BLaER1 treated with 17β-estradiol and CSF1 and Interleukin-3, amounts not matched to agents 10 nM and 100 nM (cell line): Measurements from ENCODE around the gene LHX6.

ENCODE experiments used
- H3K27ac ChIP-seq, 11 experiments: shearing (Covaris generic); formaldehyde crosslinking; 2 replicates each; pipeline ENCODE4 v1.8.1; 2022
- H3K27me3 ChIP-seq, 11 experiments: shearing (Covaris generic); formaldehyde crosslinking; 2 replicates each; pipeline ENCODE4 v1.8.1; 2022
- H3K36me3 ChIP-seq, 11 experiments: shearing (Covaris generic); formaldehyde crosslinking; 2 replicates each; pipeline ENCODE4 v1.8.1; 2022
- H3K4me1 ChIP-seq, 10 experiments: shearing (Covaris generic); formaldehyde crosslinking; 2 replicates each; pipeline ENCODE4 v1.8.1; 2022
- H3K4me2 ChIP-seq, 11 experiments: shearing (Covaris generic); formaldehyde crosslinking; 2 replicates each; pipeline ENCODE4 v1.8.1; 2022
- H3K4me3 ChIP-seq, 10 experiments: shearing (Covaris generic); formaldehyde crosslinking; 2 replicates each; pipeline ENCODE4 v1.8.1; 2022
- H3K9ac ChIP-seq, 11 experiments: shearing (Covaris generic); formaldehyde crosslinking; 2 replicates each; pipeline ENCODE4 v1.8.1; 2022
- H3K9me3 ChIP-seq, 11 experiments: shearing (Covaris generic); formaldehyde crosslinking; replicated peaks in 1 of 11; 2 replicates each; pipeline ENCODE4 v1.8.1; 2022
- H4K20me1 ChIP-seq, 11 experiments: shearing (Covaris generic); formaldehyde crosslinking; 2 replicates each; pipeline ENCODE4 v1.8.1; 2022
- Cebpa-rat ChIP-seq, 11 experiments: shearing (Covaris generic); IDR thresholded peaks; 2 replicates each; pipeline ENCODE4 v1.8.1; 2022

Gene LHX6

GRCh38 chr9:122246666-122247065 is 17.9 kb upstream of the LHX6 start:
- no peak overlapping the region for H3K9ac ChIP-seq
- no peaks in the 10 kb centered on the region for H3K27me3 ChIP-seq
- H3K4me3 ChIP-seq = no peak overlapping the region
- H3K36me3 ChIP-seq = peaks cover 92 to 100% (median 100%) of the 10 kb centered on the region in 11 experiments
- H4K20me1 ChIP-seq = peaks cover 0 to 33% (median 6%) of the 10 kb centered on the region in 11 experiments; a peak in 15 of 22 replicates
- H3K27ac ChIP-seq = no peak overlapping the region
- H3K4me1 ChIP-seq = no peaks in the 10 kb centered on the region
- no peak overlapping the region for H3K4me2 ChIP-seq
- no peaks in the 10 kb centered on the region for H3K9me3 ChIP-seq
- TF ChIP-seq Cebpa-rat (IDR thresholded peaks at IDR 0.05) = no peak

GRCh38 chr9:122244349-122244748 is 15.6 kb upstream of the LHX6 start:
- H3K9ac ChIP-seq = no peak overlapping the region
- TF ChIP-seq Cebpa-rat (IDR thresholded peaks at IDR 0.05) = no peak
- no peaks in the 10 kb centered on the region for H3K27me3 ChIP-seq
- H3K9me3 ChIP-seq = no peaks in the 10 kb centered on the region
- peaks cover 98 to 100% (median 99%) of the 10 kb centered on the region in 11 experiments for H3K36me3 ChIP-seq
- H3K4me1 ChIP-seq = no peaks in the 10 kb centered on the region
- H3K27ac ChIP-seq = no peak overlapping the region
- no peak overlapping the region for H3K4me2 ChIP-seq
- H4K20me1 ChIP-seq = peaks cover 0 to 17% (median 0%) of the 10 kb centered on the region in 11 experiments; a peak in 6 of 22 replicates
- H3K4me3 ChIP-seq = no peak overlapping the region

DNA sequence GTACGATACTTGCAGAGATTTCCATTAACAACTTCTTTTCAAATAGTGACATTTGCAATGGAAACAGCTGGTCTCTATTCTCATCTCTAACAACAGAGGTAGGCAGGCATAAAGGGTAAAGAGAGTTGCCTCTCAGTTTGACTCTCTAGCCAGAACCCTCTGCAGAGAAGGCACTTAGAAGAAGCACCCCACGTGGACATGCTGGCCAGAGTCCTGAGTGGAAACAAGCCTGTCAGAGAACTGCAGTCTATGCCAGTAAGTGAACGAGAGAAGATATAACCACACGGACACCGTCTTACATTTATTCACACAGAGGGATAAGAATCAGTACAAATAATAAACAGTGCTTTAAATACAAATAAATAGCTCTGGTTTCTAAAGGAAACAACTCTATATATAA is 11.0 kb upstream of the LHX6 start:
- H3K4me1 ChIP-seq = no peaks in the 10 kb centered on the region
- no peaks in the 10 kb centered on the region for H4K20me1 ChIP-seq
- no peak overlapping the region for H3K4me2 ChIP-seq
- H3K27me3 ChIP-seq = no peaks in the 10 kb centered on the region
- H3K4me3 ChIP-seq = no peak overlapping the region
- no peaks in the 10 kb centered on the region for H3K9me3 ChIP-seq
- H3K36me3 ChIP-seq = peaks cover 57 to 69% (median 65%) of the 10 kb centered on the region in 11 experiments
- TF ChIP-seq Cebpa-rat (IDR thresholded peaks at IDR 0.05) = no peak
- H3K27ac ChIP-seq = no peak overlapping the region
- no peak overlapping the region for H3K9ac ChIP-seq

GRCh38 chr9:122236681-122237080 is 7.9 kb upstream of the LHX6 start:
- H3K4me2 ChIP-seq = no peak overlapping the region
- H3K9me3 ChIP-seq = no peaks in the 10 kb centered on the region
- no peak overlapping the region for H3K4me3 ChIP-seq
- H3K27ac ChIP-seq = no peak overlapping the region
- no peaks in the 10 kb centered on the region for H4K20me1 ChIP-seq
- H3K9ac ChIP-seq = no peak overlapping the region
- peaks cover 0 to 2% (median 0%) of the 10 kb centered on the region in 11 experiments; a peak in 4 of 22 replicates for H3K27me3 ChIP-seq
- peaks cover 26 to 38% (median 35%) of the 10 kb centered on the region in 11 experiments for H3K36me3 ChIP-seq
- H3K4me1 ChIP-seq = no peaks in the 10 kb centered on the region
- TF ChIP-seq Cebpa-rat (IDR thresholded peaks at IDR 0.05) = no peak

GRCh38 chr9:122234022-122234748 is 5.4 kb upstream of the LHX6 start:
- Histone ChIP-seq H3K4me2 (no peak overlapping the region), H3K4me3 (no peak overlapping the region), H3K9ac (no peak overlapping the region), H3K27me3 (peaks cover 14 to 27% (median 22%) of the 10 kb centered on the region in 11 experiments), H3K9me3 (no peaks in the 10 kb centered on the region), H3K36me3 (peaks cover 2 to 14% (median 10%) of the 10 kb centered on the region in 11 experiments; a peak in 17 of 22 replicates), H4K20me1 (peaks cover 0 to 7% (median 0%) of the 10 kb centered on the region in 11 experiments; a peak in 1 of 22 replicates), H3K4me1 (peaks cover 0 to 3% (median under 1%) of the 10 kb centered on the region in 10 experiments; a peak in 9 of 20 replicates), H3K27ac (no peak overlapping the region)
- no peak for TF ChIP-seq Cebpa-rat (IDR thresholded peaks at IDR 0.05)

GRCh38 chr9:122232796-122233306 is 4.1 kb upstream of the LHX6 start:
- Histone ChIP-seq H4K20me1 (peaks cover 0 to 16% (median 0%) of the 10 kb centered on the region in 11 experiments; a peak in 4 of 22 replicates), H3K27ac (no peak overlapping the region), H3K9ac (no peak overlapping the region), H3K9me3 (no peaks in the 10 kb centered on the region), H3K36me3 (peaks cover 0 to under 1% (median 0%) of the 10 kb centered on the region in 11 experiments; a peak in 2 of 22 replicates), H3K4me3 (no peak overlapping the region), H3K4me1 (peaks cover 6 to 15% (median 13%) of the 10 kb centered on the region in 10 experiments; a peak in 17 of 20 replicates), H3K4me2 (no peak overlapping the region), H3K27me3 (peaks cover 27 to 41% (median 35%) of the 10 kb centered on the region in 11 experiments)
- TF ChIP-seq Cebpa-rat (IDR thresholded peaks at IDR 0.05) = no peak

DNA sequence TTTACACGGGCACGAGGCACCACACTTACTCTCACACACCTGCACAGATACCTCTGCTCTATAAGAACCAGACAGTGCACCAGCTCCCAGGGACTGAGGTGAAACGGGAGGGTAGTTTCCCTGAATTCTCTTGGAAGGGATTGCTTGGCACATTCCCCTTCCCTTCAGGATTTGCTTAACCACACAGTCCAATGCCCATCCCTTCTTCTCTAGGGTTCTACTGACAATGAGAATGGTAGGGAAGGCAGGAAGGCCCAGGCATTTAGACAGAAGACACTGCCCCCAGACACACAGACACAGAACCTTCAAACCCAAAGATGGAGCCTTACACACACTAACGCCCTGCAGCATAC is 704 bp upstream of the LHX6 start:
- Histone ChIP-seq H3K4me3 (no peak overlapping the region), H4K20me1 (peaks cover 0 to 16% (median 0%) of the 10 kb centered on the region in 11 experiments; a peak in 6 of 22 replicates), H3K9ac (no peak overlapping the region), H3K27me3 (peaks cover 56 to 72% (median 64%) of the 10 kb centered on the region in 11 experiments), H3K27ac (no peak overlapping the region), H3K4me1 (peaks cover 6 to 15% (median 13%) of the 10 kb centered on the region in 10 experiments; a peak in 17 of 20 replicates), H3K36me3 (no peaks in the 10 kb centered on the region), H3K9me3 (peaks cover 0 to 16% (median 6%) of the 10 kb centered on the region in 11 experiments; a peak in 5 of 22 replicates), H3K4me2 (peak overlapping the region in 3 of 11 experiments; percentile 92 to 94 (median 94); a peak in 4 of 22 replicates)
- TF ChIP-seq Cebpa-rat (IDR thresholded peaks at IDR 0.05) = no peak

- Histone ChIP-seq H3K4me1 (peaks cover 11 to 18% (median 15%) of the 10 kb centered on the region in 10 experiments; a peak in 19 of 20 replicates), H3K36me3 (no peaks in the 10 kb centered on the region), H3K9ac (peak overlapping the region in 10 of 11 experiments; percentile 9 to 71 (median 38); a peak in 11 of 22 replicates), H3K9me3 (peaks cover 0 to 16% (median 6%) of the 10 kb centered on the region in 11 experiments; a peak in 5 of 22 replicates), H3K4me3 (peak overlapping the region; percentile 47 to 69 (median 58)), H3K4me2 (peak overlapping the region; percentile 90 to 98 (median 94)), H4K20me1 (peaks cover 0 to 16% (median 0%) of the 10 kb centered on the region in 11 experiments; a peak in 6 of 22 replicates), H3K27ac (no peak overlapping the region), H3K27me3 (peaks cover 56 to 78% (median 65%) of the 10 kb centered on the region in 11 experiments)
- no peak for TF ChIP-seq Cebpa-rat (IDR thresholded peaks at IDR 0.05)
These were observed 578 bp downstream of the LHX6 start for GRCh38 chr9:122228191-122228567.

GRCh38 chr9:122227575-122227900 is 1.2 kb downstream of the LHX6 start:
- Histone ChIP-seq H3K36me3 (no peaks in the 10 kb centered on the region), H3K4me3 (no peak overlapping the region), H3K27me3 (peaks cover 56 to 83% (median 72%) of the 10 kb centered on the region in 11 experiments), H3K9me3 (peaks cover 0 to 16% (median 6%) of the 10 kb centered on the region in 11 experiments; a peak in 5 of 22 replicates), H3K4me2 (no peak overlapping the region), H3K9ac (no peak overlapping the region), H4K20me1 (peaks cover 0 to 16% (median 0%) of the 10 kb centered on the region in 11 experiments; a peak in 6 of 22 replicates), H3K4me1 (peaks cover 13 to 24% (median 21%) of the 10 kb centered on the region in 10 experiments; a peak in 19 of 20 replicates), H3K27ac (no peak overlapping the region)
- no peak for TF ChIP-seq Cebpa-rat (IDR thresholded peaks at IDR 0.05)
